CD14-positive monocyte (primary cell): ENCODE data around the gene RNF175. TPM values are rescaled to one million over a fixed set of nuclear protein-coding genes. Genes with fewer than 3 reads are reported as not detected.

ENCODE experiments used
- DNase-seq, 3 donors: peaks; one replicate each; pipeline ENCODE4 v3.0.0-alpha.2; 2011 to 2022
- H2AFZ ChIP-seq: 2 replicates; pipeline ENCODE4 v1.6.0; 2012; ENCODE audit warnings: mild to moderate bottlenecking, low read depth, low read length, inconsistent platforms; ENCODE audit not compliant: insufficient read depth, poor library complexity, severe bottlenecking
- H3K27ac ChIP-seq, 2 donors: 1 replicate in 1 of 2; 2 replicates in 1 of 2; pipeline ENCODE4 v1.5.1; 2012 to 2013; ENCODE audit warnings: low read length in 2 of 2, control low read depth in 1 of 2, inconsistent platforms in 1 of 2, low read depth in 1 of 2, mild to moderate bottlenecking in 1 of 2
- H3K27me3 ChIP-seq, 2 donors: one replicate each; pipeline versions ENCODE4 v1.6.0 to v1.6.1; 2011 to 2013; ENCODE audit warnings: low read length in 2 of 2; ENCODE audit not compliant: control insufficient read depth in 2 of 2, insufficient read depth in 2 of 2
- H3K36me3 ChIP-seq, 2 donors: replicated peaks in 1 of 2; 1 replicate in 1 of 2; 2 replicates in 1 of 2; pipeline versions ENCODE4 v1.5.1 to v1.6.1; 2012 to 2013; ENCODE audit warnings: low read length in 2 of 2, control low read depth in 1 of 2, inconsistent platforms in 1 of 2, mild to moderate bottlenecking in 1 of 2; ENCODE audit not compliant: insufficient read depth in 2 of 2, control insufficient read depth in 1 of 2
- H3K4me1 ChIP-seq, 2 donors: 1 replicate in 1 of 2; 2 replicates in 1 of 2; pipeline versions ENCODE4 v1.5.1 to v1.6.1; 2012 to 2013; ENCODE audit warnings: low read length in 2 of 2, control low read depth in 1 of 2, inconsistent platforms in 1 of 2, mild to moderate bottlenecking in 1 of 2, moderate library complexity in 1 of 2; ENCODE audit not compliant: insufficient read depth in 2 of 2, control insufficient read depth in 1 of 2
- H3K4me2 ChIP-seq: replicated peaks from 2 replicates; pipeline ENCODE3; 2012; ENCODE audit warnings: low read length, moderate library complexity, mild to moderate bottlenecking; ENCODE audit not compliant: poor library complexity, severe bottlenecking; ENCODE audit errors: extremely low read depth
- H3K4me3 ChIP-seq, 3 experiments: fragments of 200-600 bp in 1 of 3; sonication (generic) in 1 of 3; replicated peaks in 1 of 3; 1 replicate in 2 of 3; 2 replicates in 1 of 3; pipeline ENCODE4 v1.5.1; 2011 to 2013; ENCODE audit warnings: low read length in 3 of 3, mild to moderate bottlenecking in 3 of 3, control low read depth in 2 of 3, low read depth in 2 of 3, inconsistent platforms in 1 of 3, moderate library complexity in 1 of 3
- H3K79me2 ChIP-seq: 2 replicates; pipeline ENCODE4 v1.6.0; 2012; ENCODE audit warnings: mild to moderate bottlenecking, control low read depth, inconsistent platforms, low read length, moderate library complexity; ENCODE audit not compliant: insufficient read depth
- H3K9ac ChIP-seq: 2 replicates; pipeline ENCODE4 v1.6.0; 2017; ENCODE audit warnings: low read length, mild to moderate bottlenecking; ENCODE audit not compliant: insufficient read depth, poor library complexity, severe bottlenecking
- H3K9me3 ChIP-seq, 2 donors: replicated peaks in 1 of 2; 1 replicate in 1 of 2; 2 replicates in 1 of 2; pipeline versions ENCODE4 v1.5.1 to v1.6.1; 2012 to 2013; ENCODE audit warnings: low read length in 2 of 2, control low read depth in 1 of 2; ENCODE audit not compliant: control insufficient read depth in 1 of 2, insufficient read depth in 1 of 2
- H4K20me1 ChIP-seq: 2 replicates; pipeline ENCODE4 v1.6.0; 2012; ENCODE audit warnings: mild to moderate bottlenecking, low read length, control low read depth, moderate library complexity; ENCODE audit not compliant: insufficient read depth
- H3K27ac Mint-ChIP-seq, 7 donors: one replicate each; pipeline ENCODE4 v1.8.0; 2020; ENCODE audit warnings: mild to moderate bottlenecking in 7 of 7, mixed read lengths in 7 of 7, moderate library complexity in 6 of 7, inconsistent platforms in 2 of 7
- H3K27me3 Mint-ChIP-seq, 3 donors: one replicate each; pipeline ENCODE4 v1.8.0; 2021 to 2022; ENCODE audit warnings: low read depth in 3 of 3, mild to moderate bottlenecking in 3 of 3, mixed read lengths in 3 of 3, moderate library complexity in 3 of 3, inconsistent platforms in 1 of 3
- H3K36me3 Mint-ChIP-seq, 2 donors: one replicate each; pipeline ENCODE4 v1.8.0; 2020; ENCODE audit warnings: mixed read lengths in 2 of 2, inconsistent platforms in 1 of 2, mild to moderate bottlenecking in 1 of 2
- H3K4me1 Mint-ChIP-seq: one replicate; pipeline ENCODE4 v1.8.0; 2020; ENCODE audit warnings: mild to moderate bottlenecking, mixed read lengths
- H3K4me3 Mint-ChIP-seq, 2 donors: one replicate each; pipeline ENCODE4 v1.8.0; 2020; ENCODE audit warnings: mild to moderate bottlenecking in 2 of 2, mixed read lengths in 2 of 2, moderate library complexity in 1 of 2
- H3K9me3 Mint-ChIP-seq, 7 donors: one replicate each; pipeline ENCODE4 v1.8.0; 2020 to 2022; ENCODE audit warnings: mixed read lengths in 7 of 7, mild to moderate bottlenecking in 6 of 7, moderate library complexity in 6 of 7, inconsistent platforms in 2 of 7
- WGBS: methylation state at CpG from one replicate; pipeline ENCODE4 v1.1.5; 2013; ENCODE audit warnings: missing lambda C conversion rate; ENCODE audit not compliant: insufficient coverage; 5-methylcytosine and 5-hydroxymethylcytosine counted together
- intact Hi-C, 2 donors: fragments of 100-400 bp; cut with micrococcal nuclease; formaldehyde crosslinking; loops; one replicate each; pipeline versions ENCODE4 v1.15.0 to v1.15.1; 2023
- polyA plus RNA-seq, 3 donors: library from polyadenylated mRNA; depleted of rRNA in 1 of 3; unstranded in 2 of 3; stranded (reverse) in 1 of 3; fragments of 300-500 nt in 2 of 3; fragments of >200 nt in 1 of 3; fragmentation: Illumina TruSeq in 2 of 3; gene quantifications; 1 replicate in 2 of 3; 2 replicates in 1 of 3; pipeline ENCODE4 v1.2.3, GENCODE V29; 2012 to 2021
- TF ChIP-seq, protein P1 (sequence below): fragments of 200-600 bp; IDR thresholded peaks from one replicate; pipeline ENCODE4 v1.8.0; 2022; ENCODE audit warnings: antibody characterized with exemption, mild to moderate bottlenecking

RNF175 gene
- polyA plus RNA-seq, 3 donors, result 0.36 to 0.91 (median 0.55) TPM

DNA sequence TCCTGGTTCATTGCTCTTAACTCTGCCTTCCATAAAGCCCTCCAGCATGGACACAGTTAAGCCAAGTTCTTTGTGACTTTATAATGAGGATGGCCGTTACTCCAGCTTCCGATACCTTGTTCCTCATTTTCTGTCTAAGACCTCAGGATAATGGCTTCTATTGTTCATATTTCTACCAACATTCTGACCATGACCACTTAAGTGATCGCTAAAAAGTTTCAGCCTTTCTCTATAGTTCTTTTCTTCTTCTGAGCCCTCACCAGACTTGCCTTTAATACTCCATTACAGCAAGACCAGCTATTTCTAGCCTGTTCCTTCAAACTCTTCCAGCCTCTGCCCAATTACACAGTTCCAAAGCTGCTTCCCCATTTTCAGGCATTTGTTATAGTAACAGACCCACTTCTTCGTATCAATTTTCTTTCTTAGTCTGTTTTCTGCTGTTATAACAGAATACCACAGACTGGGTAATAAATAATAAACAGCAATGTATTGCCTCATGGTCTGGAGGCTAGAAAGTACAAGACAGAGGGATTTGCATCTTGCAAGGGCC, 12.3 kb downstream of the RNF175 start:
- intact Hi-C loops, result loop anchor here in 1 of 2 donors (10.0 kb wide), 1 partner anchor 63 kb away; the partner anchor contains the start of gene TLR2
- H2AFZ ChIP-seq, result peak overlapping the region; percentile 69
- peaks cover 4% of the 10 kb centered on the region for H3K79me2 ChIP-seq
- Mint-ChIP-seq H3K27ac (peak overlapping the region; percentile 69 to 93 (median 78)), H3K4me3 (peak overlapping the region in 1 of 2 donors; percentile 80), H3K27me3 (peaks cover 0 to 2% (median 0%) of the 10 kb centered on the region in 3 donors), H3K4me1 (peaks cover 70% of the 10 kb centered on the region), H3K36me3 (peaks cover 4 to 14% of the 10 kb centered on the region in 2 donors), H3K9me3 (peaks cover 0 to 3% (median 0%) of the 10 kb centered on the region in 7 donors)
- TF ChIP-seq, protein P1, sequence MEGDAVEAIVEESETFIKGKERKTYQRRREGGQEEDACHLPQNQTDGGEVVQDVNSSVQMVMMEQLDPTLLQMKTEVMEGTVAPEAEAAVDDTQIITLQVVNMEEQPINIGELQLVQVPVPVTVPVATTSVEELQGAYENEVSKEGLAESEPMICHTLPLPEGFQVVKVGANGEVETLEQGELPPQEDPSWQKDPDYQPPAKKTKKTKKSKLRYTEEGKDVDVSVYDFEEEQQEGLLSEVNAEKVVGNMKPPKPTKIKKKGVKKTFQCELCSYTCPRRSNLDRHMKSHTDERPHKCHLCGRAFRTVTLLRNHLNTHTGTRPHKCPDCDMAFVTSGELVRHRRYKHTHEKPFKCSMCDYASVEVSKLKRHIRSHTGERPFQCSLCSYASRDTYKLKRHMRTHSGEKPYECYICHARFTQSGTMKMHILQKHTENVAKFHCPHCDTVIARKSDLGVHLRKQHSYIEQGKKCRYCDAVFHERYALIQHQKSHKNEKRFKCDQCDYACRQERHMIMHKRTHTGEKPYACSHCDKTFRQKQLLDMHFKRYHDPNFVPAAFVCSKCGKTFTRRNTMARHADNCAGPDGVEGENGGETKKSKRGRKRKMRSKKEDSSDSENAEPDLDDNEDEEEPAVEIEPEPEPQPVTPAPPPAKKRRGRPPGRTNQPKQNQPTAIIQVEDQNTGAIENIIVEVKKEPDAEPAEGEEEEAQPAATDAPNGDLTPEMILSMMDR, result no peak
- H4K20me1 ChIP-seq, result no peaks in the 10 kb centered on the region
- peak overlapping the region in 1 of 3 experiments; percentile 26 for H3K4me3 ChIP-seq
- H3K36me3 ChIP-seq, result no peaks in the 10 kb centered on the region
- WGBS, result 0% methylated on average over 3 of the region's 4 CpGs
- H3K4me2 ChIP-seq, result peak overlapping the region; percentile 58
- peaks cover 59 to 68% of the 10 kb centered on the region in 2 donors for H3K4me1 ChIP-seq
- no peaks in the 10 kb centered on the region for H3K27me3 ChIP-seq
- DNase-seq, result peak in 2 of 3 donors; percentile 31 to 46
- no peaks in the 10 kb centered on the region for H3K9me3 ChIP-seq
- peak overlapping the region in 1 of 2 donors; percentile 74 for H3K27ac ChIP-seq
- no peak overlapping the region for H3K9ac ChIP-seq

DNA sequence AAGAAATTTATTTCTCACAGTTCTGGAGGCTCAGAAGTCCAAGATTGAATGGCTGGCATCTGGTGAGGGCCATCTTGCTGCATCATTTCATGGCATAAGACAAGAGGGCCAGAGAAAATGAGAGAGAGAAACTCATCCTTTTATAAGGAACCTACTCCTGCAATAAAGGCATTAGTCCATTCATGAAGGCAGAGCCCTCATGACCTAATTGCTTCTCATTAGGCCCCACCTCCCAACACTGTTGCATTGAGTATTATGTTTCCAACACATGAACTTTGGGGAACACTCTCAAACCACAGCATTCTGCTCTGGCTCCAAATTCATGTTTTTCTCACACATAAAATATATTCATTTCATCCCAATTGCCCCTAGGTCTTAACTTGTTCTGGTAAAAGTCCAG, 14.2 kb downstream of the RNF175 start:
- Histone ChIP-seq H3K9me3 (peaks cover 0 to 4% of the 10 kb centered on the region in 2 donors), H3K79me2 (peaks cover 4% of the 10 kb centered on the region), H3K36me3 (no peaks in the 10 kb centered on the region), H3K4me3 (no peak overlapping the region), H2AFZ (no peak overlapping the region), H3K4me2 (peak overlapping the region; percentile 1), H4K20me1 (no peaks in the 10 kb centered on the region), H3K27me3 (no peaks in the 10 kb centered on the region), H3K9ac (no peak overlapping the region), H3K27ac (peak overlapping the region in 1 of 2 donors; percentile 11), H3K4me1 (peaks cover 76 to 86% of the 10 kb centered on the region in 2 donors)
- TF ChIP-seq, protein P1, result no peak
- Mint-ChIP-seq H3K27me3 (no peaks in the 10 kb centered on the region), H3K27ac (peak overlapping the region in 1 of 7 donors; percentile 61), H3K4me3 (no peak overlapping the region), H3K36me3 (peaks cover 7 to 20% of the 10 kb centered on the region in 2 donors), H3K9me3 (peaks cover under 1 to 10% (median 6%) of the 10 kb centered on the region in 7 donors), H3K4me1 (peaks cover 88% of the 10 kb centered on the region)
- intact Hi-C loops, result loop anchor here in 1 of 2 donors (10.0 kb wide), 1 partner anchor 61 kb away; the partner anchor contains the start of gene TLR2
- DNase-seq, result no peak
